ENCODE measurements around the gene MBOAT1.

GRCh38 chr6:20198156-20198774 lies 14.0 kb downstream of the MBOAT1 start:
- TF ChIP-seq CTCF (IDR thresholded peaks at IDR 0.05) (no peak), POLR2A (IDR thresholded peaks at IDR 0.05) (no peak)
